Measurements from ENCODE around the gene IRGQ.

- no peak for TF ChIP-seq HOXC10 (CRISPR knock-in tag; IDR thresholded peaks at IDR 0.05)
- no peak for TF ChIP-seq CTCF (tag by site-specific recombination; IDR thresholded peaks at IDR 0.05)
- TF ChIP-seq ZNF274 (IDR thresholded peaks at IDR 0.05; ENCODE audit: low read length): no peak
- no peak for TF ChIP-seq ZNF274 (tag by site-specific recombination; IDR thresholded peaks at IDR 0.05; ENCODE audit: borderline replicate concordance)
These were observed 26.1 kb upstream of the IRGQ start for GRCh38 chr19:43622070-43622469.
